Vagina (tissue), 2 donors: ENCODE data around the gene ZNF407.

ENCODE experiments used
- POLR2A ChIP-seq, 2 donors: fragments of 450-650 bp; IDR thresholded peaks; one replicate each; pipeline ENCODE4 v1.6.1; 2017; ENCODE audit warnings: antibody characterized with exemption in 2 of 2, mild to moderate bottlenecking in 2 of 2, moderate library complexity in 2 of 2
- TF ChIP-seq, protein P1 (sequence below), 3 experiments: fragments of 450-650 bp in 2 of 3; fragments of 200-600 bp in 1 of 3; sonication (generic) in 1 of 3; IDR thresholded peaks; one replicate each; pipeline ENCODE4 v1.5.1; 2017 to 2019; ENCODE audit warnings: antibody characterized with exemption in 3 of 3, mild to moderate bottlenecking in 2 of 3, moderate library complexity in 2 of 3

DNA sequence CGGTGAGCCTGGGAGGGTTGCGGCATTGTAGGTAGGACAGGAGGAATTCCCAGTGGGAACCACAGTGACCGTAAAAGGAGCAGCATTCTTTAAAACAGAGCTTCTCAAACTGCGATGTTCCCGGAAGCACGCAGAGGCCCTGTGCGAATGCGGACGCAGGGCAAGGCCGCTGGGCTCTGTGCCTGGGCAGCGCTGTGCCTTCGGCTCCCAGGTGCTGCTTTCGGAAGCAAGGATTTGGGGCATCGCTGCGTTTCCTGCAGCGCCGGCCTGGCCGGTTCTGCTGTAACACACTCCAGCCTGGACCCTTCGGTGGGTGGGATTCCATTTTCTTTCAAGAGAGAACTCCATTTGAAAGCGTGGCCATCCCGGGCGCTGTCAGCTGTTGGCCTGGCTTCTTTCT is 492.7 kb downstream of the ZNF407 start:
- TF ChIP-seq, protein P1, sequence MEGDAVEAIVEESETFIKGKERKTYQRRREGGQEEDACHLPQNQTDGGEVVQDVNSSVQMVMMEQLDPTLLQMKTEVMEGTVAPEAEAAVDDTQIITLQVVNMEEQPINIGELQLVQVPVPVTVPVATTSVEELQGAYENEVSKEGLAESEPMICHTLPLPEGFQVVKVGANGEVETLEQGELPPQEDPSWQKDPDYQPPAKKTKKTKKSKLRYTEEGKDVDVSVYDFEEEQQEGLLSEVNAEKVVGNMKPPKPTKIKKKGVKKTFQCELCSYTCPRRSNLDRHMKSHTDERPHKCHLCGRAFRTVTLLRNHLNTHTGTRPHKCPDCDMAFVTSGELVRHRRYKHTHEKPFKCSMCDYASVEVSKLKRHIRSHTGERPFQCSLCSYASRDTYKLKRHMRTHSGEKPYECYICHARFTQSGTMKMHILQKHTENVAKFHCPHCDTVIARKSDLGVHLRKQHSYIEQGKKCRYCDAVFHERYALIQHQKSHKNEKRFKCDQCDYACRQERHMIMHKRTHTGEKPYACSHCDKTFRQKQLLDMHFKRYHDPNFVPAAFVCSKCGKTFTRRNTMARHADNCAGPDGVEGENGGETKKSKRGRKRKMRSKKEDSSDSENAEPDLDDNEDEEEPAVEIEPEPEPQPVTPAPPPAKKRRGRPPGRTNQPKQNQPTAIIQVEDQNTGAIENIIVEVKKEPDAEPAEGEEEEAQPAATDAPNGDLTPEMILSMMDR (IDR thresholded peaks at IDR 0.05) = no peak
- TF ChIP-seq POLR2A (IDR thresholded peaks at IDR 0.05) = no peak
